ENCODE results near the gene SWT1. TPM values are rescaled to one million over a fixed set of nuclear protein-coding genes. Genes with fewer than 3 reads are reported as not detected.

Gene SWT1
- total and polyA plus RNA-seq, 9 of the 15 experiments (the other 6 are each of a cell fraction or from before 2014, with no cell fraction given), result 1.5 to 3.4 (median 2.3) TPM

- H4K20me1 ChIP-seq (replicated peaks; ENCODE audit: control insufficient read depth, insufficient read depth, low read length), result no peaks in the 10 kb centered on the region
- no peak for DNase-seq (ENCODE audit: extremely low read depth in 1 of 4, low spot score in 3 of 4)
- no peaks in the 10 kb centered on the region for H3K9me1 ChIP-seq (ENCODE audit: control insufficient read depth, insufficient read depth, low read length)
- H3K4me2 ChIP-seq (ENCODE audit: insufficient read depth, low read length), result no peak overlapping the region
- ChIA-PET CTCF (ENCODE audit: low intra/inter-chr PET ratio) (no interaction called here), POLR2A (interaction anchor here (1.4 to 2.0 kb wide), 2 partner anchors 9 to 24 kb away, joined by 6 read pairs; no protein-coding TSS in a partner anchor)
- H3K27me3 ChIP-seq (ENCODE audit: control insufficient read depth in 2 of 2, insufficient read depth in 2 of 2, low read length in 2 of 2), result no peaks in the 10 kb centered on the region
- H3K79me2 ChIP-seq (ENCODE audit: control insufficient read depth, insufficient read depth, low read length), result no peaks in the 10 kb centered on the region
- in situ Hi-C loops (cut with MboI) (no loop called here), intact Hi-C loops (cut with micrococcal nuclease) (no loop called here)
- no peak overlapping the region for H3K27ac ChIP-seq (ENCODE audit: extremely low read depth, low read depth, low read length)
- TF ChIP-seq ZC3H11A (IDR thresholded peaks at IDR 0.05; ENCODE audit: low read depth, low read length) (no peak), HSF4 (CRISPR knock-in tag; IDR thresholded peaks at IDR 0.05; ENCODE audit: borderline replicate concordance) (no peak), CREB3 (tag; conservative IDR thresholded peaks at IDR 0.05; ENCODE audit: low read depth) (no peak), ERF (CRISPR knock-in tag; IDR thresholded peaks at IDR 0.05) (no peak), SMARCE1 (IDR thresholded peaks at IDR 0.05) (no peak), ZNF282 (CRISPR knock-in tag; IDR thresholded peaks at IDR 0.05) (no peak), ZNF584 (CRISPR knock-in tag; IDR thresholded peaks at IDR 0.05; ENCODE audit: low read depth) (no peak), TRIM24 (IDR thresholded peaks at IDR 0.05) (no peak), KLF10 (CRISPR knock-in tag; IDR thresholded peaks at IDR 0.05) (no peak), U2AF1 (optimal IDR thresholded peaks at IDR 0.05; ENCODE audit: low read depth, low read length) (no peak), GMEB1 (CRISPR knock-in tag; IDR thresholded peaks at IDR 0.05) (no peak), ZNF57 (CRISPR knock-in tag; IDR thresholded peaks at IDR 0.05) (no peak)
- TF ChIP-seq, protein P1, sequence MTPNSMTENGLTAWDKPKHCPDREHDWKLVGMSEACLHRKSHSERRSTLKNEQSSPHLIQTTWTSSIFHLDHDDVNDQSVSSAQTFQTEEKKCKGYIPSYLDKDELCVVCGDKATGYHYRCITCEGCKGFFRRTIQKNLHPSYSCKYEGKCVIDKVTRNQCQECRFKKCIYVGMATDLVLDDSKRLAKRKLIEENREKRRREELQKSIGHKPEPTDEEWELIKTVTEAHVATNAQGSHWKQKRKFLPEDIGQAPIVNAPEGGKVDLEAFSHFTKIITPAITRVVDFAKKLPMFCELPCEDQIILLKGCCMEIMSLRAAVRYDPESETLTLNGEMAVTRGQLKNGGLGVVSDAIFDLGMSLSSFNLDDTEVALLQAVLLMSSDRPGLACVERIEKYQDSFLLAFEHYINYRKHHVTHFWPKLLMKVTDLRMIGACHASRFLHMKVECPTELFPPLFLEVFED (CRISPR knock-in tag; conservative IDR thresholded peaks at IDR 0.05), result no peak
- TF ChIP-seq, protein P2, sequence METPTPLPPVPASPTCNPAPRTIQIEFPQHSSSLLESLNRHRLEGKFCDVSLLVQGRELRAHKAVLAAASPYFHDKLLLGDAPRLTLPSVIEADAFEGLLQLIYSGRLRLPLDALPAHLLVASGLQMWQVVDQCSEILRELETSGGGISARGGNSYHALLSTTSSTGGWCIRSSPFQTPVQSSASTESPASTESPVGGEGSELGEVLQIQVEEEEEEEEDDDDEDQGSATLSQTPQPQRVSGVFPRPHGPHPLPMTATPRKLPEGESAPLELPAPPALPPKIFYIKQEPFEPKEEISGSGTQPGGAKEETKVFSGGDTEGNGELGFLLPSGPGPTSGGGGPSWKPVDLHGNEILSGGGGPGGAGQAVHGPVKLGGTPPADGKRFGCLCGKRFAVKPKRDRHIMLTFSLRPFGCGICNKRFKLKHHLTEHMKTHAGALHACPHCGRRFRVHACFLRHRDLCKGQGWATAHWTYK (CRISPR knock-in tag; IDR thresholded peaks at IDR 0.05), result no peak
- H3K9me3 ChIP-seq (replicated peaks; ENCODE audit: control insufficient read depth, insufficient read depth, low read depth, low read length), result 0 out of 2 replicates have a peak, but pooled peaks cover 2% of the 10 kb centered on the region
- 56% methylated on average over 1 of the region's 1 CpG for WGBS (ENCODE audit: insufficient coverage, low coverage, missing lambda C conversion rate)
- H2AFZ ChIP-seq (ENCODE audit: low read depth, low read length), result peak overlapping the region; percentile 37; the same call in 1 of the 2 replicates
- FAIRE-seq, result peak; percentile 63
- BruUV-seq (replicated peaks), result no TSS peak
- peaks cover 0 to 8% of the 10 kb centered on the region in 2 experiments; a peak in 2 of 5 replicates for H3K4me1 ChIP-seq (replicated peaks in 1 of 2; ENCODE audit: control insufficient read depth in 2 of 2, insufficient read depth in 2 of 2, low read length in 2 of 2)
- H3K4me3 ChIP-seq, result no peak overlapping the region
- no peak overlapping the region for H3K9ac ChIP-seq (ENCODE audit: insufficient read depth in 1 of 2, low read depth in 2 of 2, low read length in 2 of 2)
- no peaks in the 10 kb centered on the region for H3K36me3 ChIP-seq (ENCODE audit: control insufficient read depth, insufficient read depth, low read length)
- ATAC-seq, result no peak
These were observed 82.9 kb downstream of the SWT1 start for GRCh38 chr1:185239861-185240260.
